Measurements from ENCODE around the gene SLC25A44. TPM values are rescaled to one million over a fixed set of nuclear protein-coding genes. Genes with fewer than 3 reads are reported as not detected.

The SLC25A44 gene
- 9.2 and 9.7 TPM in 2 replicates for total RNA-seq
- polyA plus RNA-seq, result 13.8 and 18.1 TPM in 2 replicates

- H3K27ac ChIP-seq, result peak within 1 kb of the TSS; percentile 84
- DNase-seq (ENCODE audit: low read depth in 1 of 2, low spot score in 1 of 2), result peak; percentile 97 to 100
- no peaks in the 10 kb centered on the region for H3K36me3 ChIP-seq
- no peaks in the 10 kb centered on the region for H3K27me3 ChIP-seq
- peaks cover 4% of the 10 kb centered on the region for H3K4me1 ChIP-seq (ENCODE audit: low read depth)
- TF ChIP-seq CTCF (IDR thresholded peaks at IDR 0.05; ENCODE audit: low read depth, low read length), result peak; percentile 52
- peak within 1 kb of the TSS; percentile 78 for H3K4me3 ChIP-seq
- H3K9me3 ChIP-seq (ENCODE audit: low read depth), result no peaks in the 10 kb centered on the region
Measured at GRCh38 chr1:156193488-156194299, at the start of gene SLC25A44. TSS of gene SLC25A44 (plus strand) at chr1:156194104. CDS start at chr1:156199848, 5,744 bp downstream.

- peaks cover 5% of the 10 kb centered on the region for H3K27me3 ChIP-seq
- DNase-seq (ENCODE audit: low read depth in 1 of 2, low spot score in 1 of 2), result no peak
- H3K27ac ChIP-seq, result no peak overlapping the region
- no peaks in the 10 kb centered on the region for H3K4me1 ChIP-seq (ENCODE audit: low read depth)
- H3K36me3 ChIP-seq, result no peaks in the 10 kb centered on the region
- H3K4me3 ChIP-seq, result no peak overlapping the region
- no peak for TF ChIP-seq CTCF (IDR thresholded peaks at IDR 0.05; ENCODE audit: low read depth, low read length)
- no peaks in the 10 kb centered on the region for H3K9me3 ChIP-seq (ENCODE audit: low read depth)
Measured at GRCh38 chr1:156144742-156145141, 49.2 kb upstream of the SLC25A44 start.

GRCh38 chr1:156145650-156146019 is 48.3 kb upstream of the SLC25A44 start:
- DNase-seq (ENCODE audit: low read depth in 1 of 2, low spot score in 1 of 2), result no peak
- Histone ChIP-seq H3K27ac (no peak overlapping the region), H3K36me3 (no peaks in the 10 kb centered on the region), H3K4me1 (ENCODE audit: low read depth) (no peaks in the 10 kb centered on the region), H3K9me3 (ENCODE audit: low read depth) (no peaks in the 10 kb centered on the region), H3K27me3 (peaks cover 14% of the 10 kb centered on the region), H3K4me3 (no peak overlapping the region)
- TF ChIP-seq CTCF (IDR thresholded peaks at IDR 0.05; ENCODE audit: low read depth, low read length), result no peak

- Histone ChIP-seq H3K36me3 (no peaks in the 10 kb centered on the region), H3K27ac (no peak overlapping the region), H3K27me3 (peaks cover 19% of the 10 kb centered on the region), H3K4me1 (ENCODE audit: low read depth) (no peaks in the 10 kb centered on the region), H3K4me3 (no peak overlapping the region), H3K9me3 (ENCODE audit: low read depth) (no peaks in the 10 kb centered on the region)
- peak; percentile 65 for TF ChIP-seq CTCF (IDR thresholded peaks at IDR 0.05; ENCODE audit: low read depth, low read length)
- DNase-seq (ENCODE audit: low read depth in 1 of 2, low spot score in 1 of 2), result peak; percentile 70 to 96
Measured at GRCh38 chr1:156146020-156146768, 47.7 kb upstream of the SLC25A44 start.

- Histone ChIP-seq H3K9me3 (ENCODE audit: low read depth) (no peaks in the 10 kb centered on the region), H3K27me3 (peaks cover 21% of the 10 kb centered on the region), H3K36me3 (no peaks in the 10 kb centered on the region), H3K27ac (no peak overlapping the region), H3K4me1 (ENCODE audit: low read depth) (no peaks in the 10 kb centered on the region), H3K4me3 (no peak overlapping the region)
- TF ChIP-seq CTCF (IDR thresholded peaks at IDR 0.05; ENCODE audit: low read depth, low read length), result no peak
- no peak for DNase-seq (ENCODE audit: low read depth in 1 of 2, low spot score in 1 of 2)
Measured at GRCh38 chr1:156146769-156147405, 47.0 kb upstream of the SLC25A44 start.
